Measurements from ENCODE around the gene MACROD2.
"Not testable (repeated sequence)": the region's sequence is repeated elsewhere in the genome, so short reads cannot be mapped to it uniquely, and the experiment has no call there.

Gene MACROD2

DNA sequence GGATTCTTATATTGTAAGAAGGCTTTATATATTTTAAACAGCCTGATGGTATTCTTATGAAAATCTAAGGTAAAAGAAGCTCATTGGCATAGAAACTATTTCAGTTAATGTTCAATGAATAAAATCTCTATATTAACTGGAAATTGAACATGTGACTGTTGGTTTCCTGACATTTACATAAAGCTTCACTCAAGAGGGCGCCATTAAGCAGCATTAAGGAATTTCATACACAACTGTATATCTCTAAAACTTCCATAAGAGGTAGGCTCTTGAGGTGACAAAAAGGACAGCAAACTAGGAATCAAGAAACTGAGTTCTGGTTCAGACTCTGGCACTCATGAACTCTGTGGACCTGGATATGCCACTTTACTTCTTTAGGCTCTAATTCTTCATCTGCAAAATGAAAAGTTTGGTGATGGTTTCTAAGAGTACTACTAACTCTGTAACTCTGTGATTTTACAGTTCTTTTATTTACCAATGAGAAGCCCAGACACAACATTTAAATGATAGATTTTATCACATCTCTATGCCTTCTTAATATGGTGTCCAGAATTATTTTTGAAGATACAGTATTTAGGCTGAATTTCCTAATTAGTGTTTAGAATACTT is 194.6 kb downstream of the MACROD2 start:
- DNase-seq (ENCODE audit: low spot score in 2 of 2) = no peak
- no peak overlapping the region for H3K4me3 Mint-ChIP-seq
- H3K9me3 Mint-ChIP-seq = no peaks in the 10 kb centered on the region
- H3K27ac Mint-ChIP-seq = no peak overlapping the region
- H3K4me1 Mint-ChIP-seq = no peaks in the 10 kb centered on the region
- H3K27me3 Mint-ChIP-seq = peaks cover 2% of the 10 kb centered on the region
- H3K36me3 Mint-ChIP-seq = no peaks in the 10 kb centered on the region
- ATAC-seq (ENCODE audit: low read depth) = no peak

DNA sequence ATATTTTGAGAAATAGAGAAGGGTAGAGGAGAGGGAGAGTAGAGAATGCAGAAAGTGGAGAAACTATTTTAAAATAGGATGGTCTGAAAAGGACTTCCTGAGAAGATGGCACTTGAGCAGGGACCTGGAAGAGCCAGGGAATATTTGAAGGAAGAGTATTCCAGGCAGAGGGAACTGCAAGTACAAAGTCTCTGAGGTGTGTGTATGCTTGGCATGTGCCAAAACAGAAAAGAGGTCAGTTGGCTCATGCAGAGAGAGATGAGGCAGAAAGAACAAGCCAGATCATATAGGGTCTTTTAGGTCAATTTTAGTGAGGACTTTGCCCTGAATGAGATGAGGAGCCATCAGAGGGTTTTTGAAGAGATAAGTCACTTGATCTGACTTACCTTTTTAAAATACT is 196.2 kb downstream of the MACROD2 start:
- DNase-seq (ENCODE audit: low spot score in 2 of 2) (no peak), ATAC-seq (ENCODE audit: low read depth) (no peak)
- Mint-ChIP-seq H3K4me1 (no peaks in the 10 kb centered on the region), H3K9me3 (no peaks in the 10 kb centered on the region), H3K4me3 (no peak overlapping the region), H3K27me3 (peaks cover 2% of the 10 kb centered on the region), H3K36me3 (no peaks in the 10 kb centered on the region), H3K27ac (no peak overlapping the region)

DNA sequence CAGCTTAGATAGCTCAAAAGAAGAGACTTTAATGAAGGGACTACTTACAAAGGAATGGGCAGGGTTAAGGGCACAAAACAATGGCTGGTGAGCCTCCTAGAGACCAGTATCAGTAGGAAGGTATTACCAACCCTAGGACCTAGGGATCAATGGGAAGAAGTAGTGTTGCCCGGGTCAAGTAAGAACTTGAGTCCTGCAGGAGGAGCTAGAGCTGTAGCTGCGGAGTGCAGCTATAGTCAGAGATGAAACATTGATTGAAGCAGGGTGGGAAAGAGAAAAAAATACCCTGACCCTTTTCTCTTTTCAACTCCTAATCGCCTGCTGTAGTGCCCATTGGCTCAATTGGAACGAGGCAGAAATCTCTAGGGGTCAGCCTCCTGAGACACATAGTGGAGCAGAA is 198.1 kb downstream of the MACROD2 start:
- peaks cover 2% of the 10 kb centered on the region for H3K27me3 Mint-ChIP-seq
- H3K9me3 Mint-ChIP-seq = no peaks in the 10 kb centered on the region
- no peak for ATAC-seq (ENCODE audit: low read depth)
- no peaks in the 10 kb centered on the region for H3K4me1 Mint-ChIP-seq
- DNase-seq (ENCODE audit: low spot score in 2 of 2) = no peak
- no peak overlapping the region for H3K27ac Mint-ChIP-seq
- no peak overlapping the region for H3K4me3 Mint-ChIP-seq
- no peaks in the 10 kb centered on the region for H3K36me3 Mint-ChIP-seq

DNA sequence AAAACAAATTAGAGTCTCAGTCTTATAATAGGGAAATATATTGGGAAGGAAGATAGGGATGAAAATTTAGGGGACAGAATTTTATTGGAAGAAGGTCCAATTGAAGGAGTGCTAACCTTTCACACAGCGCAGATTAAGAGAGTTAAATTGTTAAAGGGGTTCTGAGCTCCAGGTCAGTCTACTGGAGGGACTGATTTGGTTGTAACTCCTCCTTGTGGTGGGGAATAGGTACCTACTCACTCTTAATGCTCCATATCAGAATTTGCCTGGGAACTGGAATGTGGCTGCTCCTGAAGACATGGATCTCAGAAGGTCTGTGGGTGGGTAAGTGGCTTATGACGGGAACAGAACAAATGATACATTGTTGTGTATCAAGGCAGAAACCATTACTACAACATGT is 198.6 kb downstream of the MACROD2 start:
- Mint-ChIP-seq H3K9me3 (no peaks in the 10 kb centered on the region), H3K4me3 (no peak overlapping the region), H3K27me3 (peaks cover 2% of the 10 kb centered on the region), H3K27ac (no peak overlapping the region), H3K4me1 (no peaks in the 10 kb centered on the region), H3K36me3 (no peaks in the 10 kb centered on the region)
- ATAC-seq (ENCODE audit: low read depth) (no peak), DNase-seq (ENCODE audit: low spot score in 2 of 2) (no peak)

DNA sequence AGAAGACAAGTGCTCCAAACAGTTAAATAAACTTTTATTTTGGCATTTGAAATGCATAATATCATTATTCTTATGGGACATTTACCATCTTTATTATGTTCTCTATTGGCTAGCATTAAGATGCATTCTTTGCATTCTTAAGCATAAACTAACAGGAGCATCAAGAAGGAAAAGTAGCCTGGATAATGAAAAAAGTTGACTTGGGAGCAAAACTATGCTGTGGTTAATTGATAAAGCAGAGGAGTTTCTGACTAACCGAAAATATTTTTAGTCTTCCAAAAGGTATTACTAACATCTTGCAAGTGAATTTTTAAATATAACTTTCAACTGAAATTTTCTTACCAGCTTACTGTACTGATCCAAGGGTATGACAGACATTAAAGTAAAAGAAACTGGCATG is 201.8 kb downstream of the MACROD2 start:
- no peaks in the 10 kb centered on the region for H3K4me1 Mint-ChIP-seq
- no peak overlapping the region for H3K27ac Mint-ChIP-seq
- DNase-seq (ENCODE audit: low spot score in 2 of 2) (no peak), ATAC-seq (ENCODE audit: low read depth) (no peak)
- peaks cover 2% of the 10 kb centered on the region for H3K27me3 Mint-ChIP-seq
- H3K36me3 Mint-ChIP-seq = no peaks in the 10 kb centered on the region
- H3K9me3 Mint-ChIP-seq = no peaks in the 10 kb centered on the region
- no peak overlapping the region for H3K4me3 Mint-ChIP-seq

DNA sequence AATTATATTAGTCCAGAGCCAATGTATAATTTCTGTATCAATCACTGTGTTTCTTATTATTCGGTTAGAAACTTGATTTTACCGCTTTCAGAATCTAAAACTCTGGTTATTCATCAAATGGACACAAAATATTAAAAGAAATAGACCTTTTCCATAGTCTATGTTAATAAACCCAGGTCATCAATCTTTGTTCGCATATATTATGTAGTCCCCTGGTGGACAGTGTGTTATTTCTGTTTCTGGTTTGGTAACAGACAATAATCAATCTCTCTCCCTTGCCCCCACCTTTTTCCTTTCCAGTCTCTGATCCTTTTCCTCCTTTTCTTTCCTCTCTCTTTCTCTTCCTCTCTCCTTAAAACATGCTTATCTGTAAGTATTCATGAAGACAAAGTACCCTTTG is 203.1 kb downstream of the MACROD2 start:
- peaks cover 2% of the 10 kb centered on the region for H3K9me3 Mint-ChIP-seq

DNA sequence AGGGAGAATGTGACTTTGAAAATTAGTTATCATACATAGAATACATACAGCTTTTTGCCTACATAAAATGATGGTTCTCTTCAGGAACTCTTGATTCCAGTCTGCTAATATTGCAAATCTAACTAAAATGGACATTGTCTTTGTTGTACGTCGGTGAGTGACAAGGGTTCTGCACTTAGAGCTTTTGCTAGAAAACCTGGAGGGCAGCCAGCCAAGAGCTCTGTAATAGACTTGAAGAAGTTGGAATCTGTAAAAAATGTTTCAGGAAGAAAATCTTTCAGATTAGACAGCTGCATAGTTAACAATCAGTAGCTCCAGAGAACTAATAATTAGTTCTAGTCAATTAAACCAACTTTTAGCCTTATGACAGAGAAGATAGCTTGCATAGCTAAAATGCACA is 203.8 kb downstream of the MACROD2 start:
- Mint-ChIP-seq H3K36me3 (no peaks in the 10 kb centered on the region), H3K9me3 (peaks cover 2% of the 10 kb centered on the region), H3K4me3 (no peak overlapping the region), H3K27me3 (no peaks in the 10 kb centered on the region), H3K4me1 (no peaks in the 10 kb centered on the region), H3K27ac (no peak overlapping the region)
- DNase-seq (ENCODE audit: low spot score in 2 of 2) (no peak), ATAC-seq (ENCODE audit: low read depth) (no peak)

More for the DNA sequence above, 203.1 kb downstream of the MACROD2 start:
- no peak overlapping the region for H3K27ac Mint-ChIP-seq
- H3K4me3 Mint-ChIP-seq = no peak overlapping the region
- H3K36me3 Mint-ChIP-seq = no peaks in the 10 kb centered on the region
- no peak for DNase-seq (ENCODE audit: low spot score in 2 of 2)
- no peak for ATAC-seq (ENCODE audit: low read depth)
- no peaks in the 10 kb centered on the region for H3K4me1 Mint-ChIP-seq
- H3K27me3 Mint-ChIP-seq = no peaks in the 10 kb centered on the region

DNA sequence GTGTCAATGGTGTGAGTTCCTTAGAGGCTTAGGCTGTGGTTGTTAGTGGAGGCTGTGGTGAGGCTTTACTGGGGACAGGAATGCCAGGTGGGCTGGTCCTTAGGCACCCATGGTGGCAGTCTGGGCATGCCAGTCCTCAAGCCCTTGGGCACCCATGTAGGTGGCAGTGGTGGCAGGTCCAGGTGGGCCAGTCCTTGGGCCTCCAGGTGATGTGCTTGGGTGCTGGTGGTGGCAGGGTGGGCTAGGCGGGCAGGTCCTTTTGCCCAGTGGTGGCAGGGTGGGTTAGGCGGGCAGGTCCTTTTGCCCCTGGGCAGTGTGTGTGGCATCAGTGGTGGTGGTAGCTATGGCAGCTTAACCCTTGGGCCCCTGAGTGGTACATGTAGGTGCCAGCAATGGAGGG is 208.3 kb downstream of the MACROD2 start:
- DNase-seq (ENCODE audit: low spot score in 2 of 2) = no peak
- no peak overlapping the region for H3K27ac Mint-ChIP-seq
- no peaks in the 10 kb centered on the region for H3K4me1 Mint-ChIP-seq
- no peak overlapping the region for H3K4me3 Mint-ChIP-seq
- H3K9me3 Mint-ChIP-seq = peaks cover 2% of the 10 kb centered on the region
- ATAC-seq (ENCODE audit: low read depth) = no peak
- no peaks in the 10 kb centered on the region for H3K36me3 Mint-ChIP-seq
- H3K27me3 Mint-ChIP-seq = no peaks in the 10 kb centered on the region

DNA sequence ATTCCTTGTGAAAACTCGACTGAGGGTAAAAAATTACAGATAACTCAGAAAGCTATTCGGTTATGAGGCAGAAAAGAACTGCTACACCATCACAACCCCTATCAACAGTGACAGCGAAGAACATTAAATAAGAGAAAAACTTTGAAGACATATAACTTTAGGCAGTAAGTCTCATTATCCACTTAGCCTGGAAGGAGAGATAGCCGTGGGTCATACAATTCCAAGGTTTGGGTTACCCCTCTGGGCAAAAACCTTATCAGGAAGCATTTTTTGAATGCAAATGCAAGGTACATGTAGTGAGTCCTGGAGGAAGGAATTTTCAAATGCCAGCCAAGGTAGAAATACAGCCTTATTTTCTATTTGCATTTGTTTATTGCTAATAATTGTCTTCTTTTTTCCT is 212.3 kb downstream of the MACROD2 start:
- no peaks in the 10 kb centered on the region for H3K4me1 Mint-ChIP-seq
- no peaks in the 10 kb centered on the region for H3K27me3 Mint-ChIP-seq
- H3K36me3 Mint-ChIP-seq = no peaks in the 10 kb centered on the region
- ATAC-seq (ENCODE audit: low read depth) = no peak
- no peaks in the 10 kb centered on the region for H3K9me3 Mint-ChIP-seq
- no peak overlapping the region for H3K4me3 Mint-ChIP-seq
- DNase-seq (ENCODE audit: low spot score in 2 of 2) = no peak
- H3K27ac Mint-ChIP-seq = no peak overlapping the region

DNA sequence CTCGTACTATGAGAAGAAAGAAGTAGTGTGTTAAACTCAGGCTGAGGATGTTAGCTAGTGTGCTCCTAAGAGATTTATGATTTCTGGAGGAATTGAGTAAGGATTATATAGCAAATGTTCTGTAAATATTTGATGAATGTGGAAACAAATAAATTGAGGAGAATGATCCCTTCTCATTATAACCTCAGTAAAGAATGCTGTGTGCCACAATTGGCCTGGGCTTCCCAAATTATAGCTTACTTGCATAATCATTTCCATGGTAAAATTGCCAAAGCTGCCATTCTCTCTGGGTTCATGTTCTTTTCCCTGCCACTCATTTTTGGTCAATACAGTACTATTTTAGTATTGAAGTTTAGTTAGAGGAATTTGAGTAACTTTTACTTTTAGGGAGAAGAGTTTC is 213.6 kb downstream of the MACROD2 start:
- Mint-ChIP-seq H3K9me3 (no peaks in the 10 kb centered on the region), H3K4me1 (no peaks in the 10 kb centered on the region), H3K4me3 (no peak overlapping the region), H3K27me3 (no peaks in the 10 kb centered on the region), H3K36me3 (no peaks in the 10 kb centered on the region), H3K27ac (no peak overlapping the region)
- no peak for DNase-seq (ENCODE audit: low spot score in 2 of 2)
- no peak for ATAC-seq (ENCODE audit: low read depth)

DNA sequence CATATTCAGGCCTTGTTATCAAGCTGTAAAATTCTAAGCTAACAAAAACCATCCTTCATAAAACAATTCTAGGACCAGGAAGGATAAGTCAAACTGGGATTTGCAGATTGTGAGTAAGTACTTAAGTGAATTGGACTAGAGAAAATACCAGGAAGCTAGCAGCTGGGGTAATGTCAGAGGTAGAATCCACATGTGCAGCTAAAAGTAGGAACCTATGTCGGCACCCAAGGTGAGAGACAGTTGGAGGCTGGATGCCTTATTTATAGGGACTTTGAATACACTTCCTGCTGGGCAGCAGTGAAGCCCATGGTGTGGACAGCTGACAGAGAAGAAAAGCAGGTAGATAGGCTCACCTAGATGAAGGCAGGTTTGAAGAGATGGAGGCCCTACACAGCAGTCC is 214.8 kb downstream of the MACROD2 start:
- ATAC-seq (ENCODE audit: low read depth) = no peak
- H3K9me3 Mint-ChIP-seq = no peaks in the 10 kb centered on the region
- no peak overlapping the region for H3K27ac Mint-ChIP-seq
- no peaks in the 10 kb centered on the region for H3K27me3 Mint-ChIP-seq
- no peak overlapping the region for H3K4me3 Mint-ChIP-seq
- no peaks in the 10 kb centered on the region for H3K4me1 Mint-ChIP-seq
- DNase-seq (ENCODE audit: low spot score in 2 of 2) = no peak
- H3K36me3 Mint-ChIP-seq = no peaks in the 10 kb centered on the region

DNA sequence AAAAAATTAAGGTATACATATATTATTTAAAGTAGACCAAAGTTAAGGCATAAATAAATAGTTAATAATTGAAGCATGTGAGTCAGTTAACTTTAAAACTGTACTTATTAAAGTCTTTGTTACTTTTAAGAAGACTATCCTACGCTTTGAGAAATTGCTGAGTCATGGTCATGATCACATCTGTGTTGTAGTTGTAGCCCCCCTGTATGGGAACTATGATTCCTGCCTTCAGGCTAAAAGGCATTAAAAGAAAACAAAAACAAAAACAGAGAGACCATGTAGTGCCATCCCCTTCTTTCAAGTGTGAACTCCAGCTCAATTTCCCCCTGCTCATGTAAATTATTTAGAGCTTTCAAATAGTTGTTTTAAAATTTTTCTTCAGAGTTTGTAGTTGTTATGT is 218.7 kb downstream of the MACROD2 start:
- Mint-ChIP-seq H3K4me1 (no peaks in the 10 kb centered on the region), H3K27me3 (no peaks in the 10 kb centered on the region), H3K27ac (no peak overlapping the region), H3K36me3 (no peaks in the 10 kb centered on the region), H3K9me3 (no peaks in the 10 kb centered on the region), H3K4me3 (no peak overlapping the region)
- DNase-seq (ENCODE audit: low spot score in 2 of 2) (no peak), ATAC-seq (ENCODE audit: low read depth) (no peak)

DNA sequence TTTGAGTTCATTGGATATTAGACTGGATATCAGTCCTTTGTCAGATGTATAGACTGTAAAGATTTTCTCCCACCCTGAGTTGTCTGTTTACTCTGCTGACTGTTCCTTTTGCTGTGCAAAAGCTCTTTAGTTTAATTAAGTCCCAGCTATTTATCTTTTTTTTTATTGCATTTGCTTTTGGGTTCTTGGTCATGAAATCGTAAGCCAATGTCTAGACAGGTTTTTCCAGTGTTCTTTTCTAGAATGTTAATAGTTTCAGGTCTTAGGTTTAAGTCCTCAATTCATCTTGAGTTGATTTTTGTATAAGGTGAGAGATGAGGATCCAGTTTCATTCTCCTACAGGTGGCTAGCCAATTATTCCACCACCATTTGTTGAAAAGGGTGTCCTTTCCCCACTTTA is 220.6 kb downstream of the MACROD2 start:
- not testable (repeated sequence) for H3K27ac Mint-ChIP-seq; H3K9me3 Mint-ChIP-seq; H3K36me3 Mint-ChIP-seq; DNase-seq (ENCODE audit: low spot score in 2 of 2); H3K4me1 Mint-ChIP-seq; ATAC-seq (ENCODE audit: low read depth); H3K4me3 Mint-ChIP-seq; H3K27me3 Mint-ChIP-seq

DNA sequence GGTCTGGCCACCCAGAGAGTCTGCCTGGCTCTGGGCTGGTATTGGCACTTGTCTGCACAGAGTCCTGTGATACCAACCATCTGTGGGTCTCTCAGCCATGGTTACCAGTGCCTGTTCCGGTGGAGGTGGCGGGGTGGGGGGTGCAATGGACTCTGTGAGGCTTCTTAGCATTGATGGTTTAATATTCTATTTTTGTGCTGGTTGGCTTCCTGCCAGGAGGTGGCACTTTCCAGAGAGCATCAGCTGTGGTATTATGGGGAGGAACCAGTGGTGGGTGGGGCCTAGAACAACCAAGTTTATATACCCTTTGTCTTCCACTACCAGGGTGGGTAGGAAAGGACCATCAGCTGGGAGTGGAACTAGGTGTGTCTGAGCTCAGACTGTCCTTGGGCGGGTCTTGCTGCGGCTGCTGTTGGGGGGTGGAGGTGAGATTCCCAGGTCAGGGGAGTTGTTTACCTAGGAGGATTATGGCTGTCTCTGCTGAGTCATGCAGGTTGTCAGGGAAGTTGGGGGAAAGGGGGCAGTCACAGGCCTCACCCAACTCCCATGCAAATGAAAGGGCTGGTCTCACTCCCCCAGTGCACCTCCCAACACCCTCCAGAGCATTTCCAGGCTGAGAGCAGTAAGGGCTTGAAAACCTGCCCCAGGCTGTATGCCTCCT is 224.6 kb downstream of the MACROD2 start:
- no peaks in the 10 kb centered on the region for H3K9me3 Mint-ChIP-seq
- no peaks in the 10 kb centered on the region for H3K4me1 Mint-ChIP-seq
- H3K27me3 Mint-ChIP-seq = no peaks in the 10 kb centered on the region
- ATAC-seq (ENCODE audit: low read depth) = no peak
- DNase-seq (ENCODE audit: low spot score in 2 of 2) = no peak
- no peak overlapping the region for H3K4me3 Mint-ChIP-seq
- H3K36me3 Mint-ChIP-seq = no peaks in the 10 kb centered on the region
- H3K27ac Mint-ChIP-seq = no peak overlapping the region

DNA sequence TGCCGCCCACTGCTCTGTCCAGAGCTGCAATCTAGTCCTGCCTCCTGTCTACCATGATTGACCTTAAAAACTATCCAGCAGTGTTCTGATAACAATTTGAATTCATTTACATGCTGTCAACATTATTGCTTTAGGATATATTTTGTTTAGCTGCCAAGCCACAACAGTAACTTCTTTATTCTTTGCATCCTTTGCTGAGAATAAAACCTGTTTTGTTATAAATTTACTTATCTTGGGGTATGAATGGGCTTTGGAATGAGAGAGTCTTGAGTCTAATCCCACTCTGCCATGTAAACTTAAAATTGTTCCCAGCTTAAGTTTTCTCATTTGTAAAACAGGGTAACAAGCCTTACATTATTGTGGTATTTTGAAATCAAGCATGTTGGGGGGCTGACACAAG is 225.7 kb downstream of the MACROD2 start:
- no peaks in the 10 kb centered on the region for H3K36me3 Mint-ChIP-seq
- no peak overlapping the region for H3K4me3 Mint-ChIP-seq
- no peak for ATAC-seq (ENCODE audit: low read depth)

More for the DNA sequence above, 225.7 kb downstream of the MACROD2 start:
- Mint-ChIP-seq H3K4me1 (no peaks in the 10 kb centered on the region), H3K27ac (no peak overlapping the region), H3K9me3 (no peaks in the 10 kb centered on the region), H3K27me3 (no peaks in the 10 kb centered on the region)
- DNase-seq (ENCODE audit: low spot score in 2 of 2) = no peak
